ENCODE measurements around the gene TBC1D25.

TBC1D25 gene

DNA sequence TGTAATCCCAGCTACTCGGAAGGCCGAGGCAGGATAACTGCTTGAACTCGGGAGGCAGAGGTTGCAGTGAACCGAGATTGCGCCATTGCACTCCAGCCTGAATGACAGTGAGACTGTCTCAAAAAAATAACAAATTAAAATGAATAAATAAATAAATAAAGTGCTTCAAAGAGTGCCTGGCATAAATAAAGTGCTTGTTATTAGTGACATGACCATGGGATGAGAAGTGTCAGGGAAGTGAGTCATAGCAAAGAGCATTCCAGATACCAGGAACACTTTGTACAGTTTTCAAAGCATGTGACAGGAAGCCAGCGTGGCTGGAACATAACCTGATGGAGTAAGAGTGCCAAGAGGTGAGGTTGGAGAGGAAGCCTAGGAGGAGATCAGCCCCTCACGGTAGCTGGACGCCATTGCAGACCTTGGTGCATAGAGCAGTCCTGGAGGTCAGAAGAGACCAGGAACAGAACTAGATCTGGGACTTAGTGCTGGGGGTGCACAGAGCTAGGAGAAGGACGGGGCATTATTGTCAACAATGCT lies 51.8 kb downstream of the TBC1D25 start:
- H3K4me1 ChIP-seq (ENCODE audit: insufficient read depth, low read length), result no peaks in the 10 kb centered on the region; the same call in 1 of the 2 replicates
- H3K36me3 ChIP-seq (ENCODE audit: insufficient read depth, low read length), result no peaks in the 10 kb centered on the region
- H3K9me3 ChIP-seq (ENCODE audit: control insufficient read depth, insufficient read depth, low read length), result no peaks in the 10 kb centered on the region
- no peak overlapping the region for H3K9ac ChIP-seq (ENCODE audit: low read depth, low read length)

- H3K9ac ChIP-seq (ENCODE audit: low read depth, low read length), result no peak overlapping the region
These were observed 53.5 kb downstream of the TBC1D25 start for GRCh38 chrX:48592971-48593370.

DNA sequence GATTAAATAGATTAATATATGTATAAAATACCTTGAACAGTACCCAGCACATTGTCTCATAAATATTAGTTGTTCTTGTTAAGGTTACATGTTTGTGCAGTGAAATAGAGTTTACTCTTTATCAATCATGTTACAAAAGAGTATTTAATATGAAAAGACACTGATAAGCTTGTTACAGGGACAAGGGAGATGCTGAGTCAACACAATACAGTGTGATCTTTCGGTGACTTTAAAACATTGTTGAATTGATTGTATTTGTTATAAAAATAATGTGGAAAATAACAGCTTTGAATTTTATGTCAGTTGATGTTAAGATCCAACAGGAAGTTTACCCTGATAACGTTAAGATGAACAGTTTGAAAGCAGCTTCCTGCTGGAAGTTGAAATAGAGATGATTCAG lies 56.4 kb downstream of the TBC1D25 start:
- Histone ChIP-seq H3K36me3 (ENCODE audit: insufficient read depth, low read length) (peaks cover 5% of the 10 kb centered on the region; the same call in 1 of the 2 replicates), H3K9me3 (ENCODE audit: control insufficient read depth, insufficient read depth, low read length) (no peaks in the 10 kb centered on the region), H3K4me1 (ENCODE audit: insufficient read depth, low read length) (no peaks in the 10 kb centered on the region; the same call in 1 of the 2 replicates), H3K9ac (ENCODE audit: low read depth, low read length) (no peak overlapping the region)

More at GRCh38 chrX:48592971-48593370, 53.5 kb downstream of the TBC1D25 start:
- no peaks in the 10 kb centered on the region for H3K9me3 ChIP-seq (ENCODE audit: control insufficient read depth, insufficient read depth, low read length)
- no peaks in the 10 kb centered on the region for H3K36me3 ChIP-seq (ENCODE audit: insufficient read depth, low read length)
- no peaks in the 10 kb centered on the region; the same call in 1 of the 2 replicates for H3K4me1 ChIP-seq (ENCODE audit: insufficient read depth, low read length)

GRCh38 chrX:48597353-48598264 lies 58.1 kb downstream of the TBC1D25 start, which contains the start of gene WDR13:
Gene WDR13, plus strand, starts transcription at chrX:48597492. Its CDS starts 505 bp downstream, at chrX:48597997.
- H3K36me3 ChIP-seq (ENCODE audit: insufficient read depth, low read length), result peaks cover 5% of the 10 kb centered on the region; the same call in 1 of the 2 replicates
- H3K9me3 ChIP-seq (ENCODE audit: control insufficient read depth, insufficient read depth, low read length), result no peaks in the 10 kb centered on the region
- H3K4me1 ChIP-seq (ENCODE audit: insufficient read depth, low read length), result no peaks in the 10 kb centered on the region; the same call in 1 of the 2 replicates
- H3K9ac ChIP-seq (ENCODE audit: low read depth, low read length), result peak within 1 kb of the TSS; percentile 92

GRCh38 chrX:48598614-48599013 lies 59.1 kb downstream of the TBC1D25 start:
- peaks cover 5% of the 10 kb centered on the region; the same call in 1 of the 2 replicates for H3K36me3 ChIP-seq (ENCODE audit: insufficient read depth, low read length)
- H3K9me3 ChIP-seq (ENCODE audit: control insufficient read depth, insufficient read depth, low read length), result no peaks in the 10 kb centered on the region
- no peak overlapping the region for H3K9ac ChIP-seq (ENCODE audit: low read depth, low read length)
- H3K4me1 ChIP-seq (ENCODE audit: insufficient read depth, low read length), result no peaks in the 10 kb centered on the region; the same call in 1 of the 2 replicates

- Histone ChIP-seq H3K36me3 (ENCODE audit: insufficient read depth, low read length) (peaks cover 5% of the 10 kb centered on the region; the same call in 1 of the 2 replicates), H3K9me3 (ENCODE audit: control insufficient read depth, insufficient read depth, low read length) (no peaks in the 10 kb centered on the region), H3K4me1 (ENCODE audit: insufficient read depth, low read length) (no peaks in the 10 kb centered on the region; the same call in 1 of the 2 replicates), H3K9ac (ENCODE audit: low read depth, low read length) (no peak overlapping the region)
These were observed 59.8 kb downstream of the TBC1D25 start for GRCh38 chrX:48599341-48599740.

DNA sequence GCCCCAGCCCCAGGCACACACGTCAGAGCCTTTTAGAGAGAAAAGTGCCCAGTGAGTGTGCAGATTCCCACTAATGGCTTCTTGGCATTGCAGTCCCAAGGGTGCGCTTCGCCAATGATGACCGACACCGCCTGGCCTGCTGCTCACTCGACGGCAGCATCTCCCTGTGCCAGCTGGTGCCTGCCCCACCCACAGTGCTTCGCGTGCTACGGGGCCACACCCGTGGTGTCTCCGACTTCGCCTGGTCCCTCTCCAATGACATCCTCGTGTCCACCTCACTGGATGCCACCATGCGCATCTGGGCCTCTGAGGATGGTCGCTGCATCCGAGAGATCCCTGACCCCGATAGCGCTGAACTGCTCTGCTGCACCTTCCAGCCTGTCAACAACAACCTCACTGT lies 60.7 kb downstream of the TBC1D25 start:
- Histone ChIP-seq H3K9ac (ENCODE audit: low read depth, low read length) (no peak overlapping the region), H3K4me1 (ENCODE audit: insufficient read depth, low read length) (no peaks in the 10 kb centered on the region; the same call in 1 of the 2 replicates), H3K9me3 (ENCODE audit: control insufficient read depth, insufficient read depth, low read length) (no peaks in the 10 kb centered on the region)

GRCh38 chrX:48601741-48602394 lies 62.4 kb downstream of the TBC1D25 start:
- Histone ChIP-seq H3K4me1 (ENCODE audit: insufficient read depth, low read length) (no peaks in the 10 kb centered on the region; the same call in 1 of the 2 replicates), H3K36me3 (ENCODE audit: insufficient read depth, low read length) (peaks cover 5% of the 10 kb centered on the region; the same call in 1 of the 2 replicates), H3K9ac (ENCODE audit: low read depth, low read length) (no peak overlapping the region), H3K9me3 (ENCODE audit: control insufficient read depth, insufficient read depth, low read length) (no peaks in the 10 kb centered on the region)

More for the DNA sequence above, 60.7 kb downstream of the TBC1D25 start:
- H3K36me3 ChIP-seq (ENCODE audit: insufficient read depth, low read length), result peaks cover 5% of the 10 kb centered on the region; the same call in 1 of the 2 replicates

DNA sequence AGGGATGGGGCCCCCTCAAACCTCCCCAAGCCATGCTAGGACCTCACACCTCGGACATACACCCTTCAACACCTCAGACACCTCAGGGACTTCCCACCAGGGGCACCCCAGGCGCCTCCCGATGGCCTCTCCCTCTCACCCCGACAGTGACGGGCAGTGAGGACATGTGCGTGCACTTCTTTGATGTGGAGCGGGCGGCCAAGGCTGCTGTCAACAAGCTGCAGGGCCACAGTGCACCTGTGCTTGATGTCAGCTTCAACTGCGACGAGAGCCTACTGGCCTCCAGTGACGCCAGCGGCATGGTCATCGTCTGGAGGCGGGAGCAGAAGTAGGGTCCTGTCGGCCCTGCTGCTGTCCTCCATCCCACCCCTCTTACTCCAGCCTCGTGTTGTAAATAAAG lies 65.2 kb downstream of the TBC1D25 start:
- Histone ChIP-seq H3K4me1 (ENCODE audit: insufficient read depth, low read length) (no peaks in the 10 kb centered on the region), H3K9ac (ENCODE audit: low read depth, low read length) (no peak overlapping the region), H3K9me3 (ENCODE audit: control insufficient read depth, insufficient read depth, low read length) (no peaks in the 10 kb centered on the region), H3K36me3 (ENCODE audit: insufficient read depth, low read length) (no peaks in the 10 kb centered on the region)

DNA sequence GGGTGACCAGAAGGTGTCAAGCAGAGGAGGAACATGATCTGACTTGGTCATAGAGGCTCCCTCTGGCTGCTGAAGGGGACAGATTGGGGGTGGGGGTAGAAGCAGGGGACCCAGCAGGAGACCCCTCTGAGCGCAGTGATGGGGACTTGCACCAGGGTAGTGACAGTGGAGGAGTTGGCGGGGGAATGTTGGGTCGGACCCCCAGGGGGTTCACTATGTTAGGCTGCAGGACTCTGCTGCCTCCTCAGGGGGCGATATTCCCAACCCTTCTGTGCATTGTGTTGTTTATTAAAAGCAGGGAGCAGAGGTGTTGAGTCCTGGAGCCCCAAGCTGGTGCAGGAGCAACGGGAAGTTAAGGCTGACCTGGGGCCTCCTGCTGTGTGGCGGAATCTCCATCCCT lies 66.6 kb downstream of the TBC1D25 start:
- no peaks in the 10 kb centered on the region for H3K9me3 ChIP-seq (ENCODE audit: control insufficient read depth, insufficient read depth, low read length)
- no peaks in the 10 kb centered on the region for H3K36me3 ChIP-seq (ENCODE audit: insufficient read depth, low read length)
- H3K4me1 ChIP-seq (ENCODE audit: insufficient read depth, low read length), result no peaks in the 10 kb centered on the region
- no peak overlapping the region for H3K9ac ChIP-seq (ENCODE audit: low read depth, low read length)

DNA sequence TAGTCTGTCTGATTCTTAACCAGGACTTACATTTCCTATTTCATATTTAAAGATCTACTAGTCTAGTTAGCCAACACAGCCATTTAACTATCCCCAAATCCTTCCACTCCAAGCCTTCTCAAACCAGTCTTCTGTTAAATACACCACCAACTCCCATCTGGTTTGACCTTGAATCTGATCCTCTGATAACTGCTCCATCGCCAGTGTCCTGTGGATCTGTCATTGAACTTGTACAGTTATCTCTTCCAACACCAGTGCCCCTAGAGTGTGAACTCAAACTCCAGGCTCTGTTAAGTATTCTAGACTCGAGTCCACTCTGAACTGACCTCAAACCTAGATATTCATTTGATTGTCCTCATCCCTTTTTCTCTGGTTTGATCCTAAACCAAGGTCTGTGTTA lies 72.2 kb downstream of the TBC1D25 start:
- H3K9me3 ChIP-seq (ENCODE audit: control insufficient read depth, insufficient read depth, low read length), result no peaks in the 10 kb centered on the region
- H3K4me1 ChIP-seq (ENCODE audit: insufficient read depth, low read length), result 0 out of 2 replicates have a peak, but pooled peaks cover 6% of the 10 kb centered on the region
- H3K36me3 ChIP-seq (ENCODE audit: insufficient read depth, low read length), result no peaks in the 10 kb centered on the region
- H3K9ac ChIP-seq (ENCODE audit: low read depth, low read length), result no peak overlapping the region

All from ES-I3 (cell line).